GM12874 (cell line): ENCODE data around the gene GLTPD2.

ENCODE experiments used
- CTCF ChIP-seq: IDR thresholded peaks from 2 replicates; pipeline ENCODE4 v1.5.1; 2011; ENCODE audit warnings: low read depth, mild to moderate bottlenecking, control low read depth, low read length, moderate library complexity; ENCODE audit not compliant: insufficient read depth

GLTPD2 gene

GRCh38 chr17:4788807-4789700 lies at the start of gene GLTPD2:
TSS of gene GLTPD2 (plus strand) at chr17:4788964. CDS start at chr17:4789012, 48 bp downstream.
- TF ChIP-seq CTCF: no peak

- TF ChIP-seq CTCF: no peak
These were observed 49.4 kb upstream of the GLTPD2 start, which contains the start of the genes CXCL16 and ZMYND15 for GRCh38 chr17:4739122-4740024. TSS of gene CXCL16 (minus strand) at chr17:4739928. CDS start at chr17:4739339, 589 bp downstream. TSS of gene ZMYND15 (plus strand) at chr17:4739833. CDS start at chr17:4740549, 716 bp downstream.

GRCh38 chr17:4740025-4740351 lies 48.8 kb upstream of the GLTPD2 start:
- no peak for TF ChIP-seq CTCF

GRCh38 chr17:4740584-4740983 lies 48.2 kb upstream of the GLTPD2 start:
- TF ChIP-seq CTCF: no peak

- TF ChIP-seq CTCF: no peak
These were observed 47.2 kb upstream of the GLTPD2 start for GRCh38 chr17:4741544-4741943.

- TF ChIP-seq CTCF: no peak
These were observed 46.6 kb upstream of the GLTPD2 start for GRCh38 chr17:4742133-4742532.

- no peak for TF ChIP-seq CTCF
These were observed 46.1 kb upstream of the GLTPD2 start for GRCh38 chr17:4742629-4743028.
